HG03432 (cell line): ENCODE data around the gene ZNF443.
"Not testable (repeated sequence)": the region's sequence is repeated elsewhere in the genome, so short reads cannot be mapped to it uniquely, and the experiment has no call there.

Experiments
- ATAC-seq: cut with Tn5 transposase; IDR thresholded peaks from one replicate; pipeline ENCODE4 v1.9.1; 2021; ENCODE audit warnings: mild to moderate bottlenecking, moderate library complexity; ENCODE audit not compliant: unreplicated experiment

The ZNF443 gene

GRCh38 chr19:12425236-12425887 lies 15.5 kb downstream of the ZNF443 start:
- no peak for ATAC-seq

DNA sequence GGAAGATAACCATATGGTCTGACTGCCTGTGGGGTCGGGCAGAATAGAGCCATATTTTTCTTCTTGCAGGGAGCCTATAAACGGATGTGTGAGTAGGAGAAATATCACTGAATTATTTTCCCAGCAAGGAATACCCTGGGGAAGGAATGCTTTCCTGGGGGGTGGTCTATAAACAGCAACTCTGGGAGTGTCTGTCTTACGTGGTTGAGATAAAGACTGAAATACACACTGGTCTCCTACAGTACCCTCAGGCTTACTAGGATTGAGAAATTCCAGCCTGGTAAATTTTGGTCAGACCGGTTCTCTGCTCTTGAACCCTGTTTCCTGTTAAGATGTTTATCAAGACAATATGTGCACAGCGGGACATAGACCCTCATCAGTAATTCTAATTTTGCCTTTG lies 23.5 kb downstream of the ZNF443 start:
- not testable (repeated sequence) for ATAC-seq

GRCh38 chr19:12411893-12412292 lies 28.9 kb downstream of the ZNF443 start:
- no peak for ATAC-seq

DNA sequence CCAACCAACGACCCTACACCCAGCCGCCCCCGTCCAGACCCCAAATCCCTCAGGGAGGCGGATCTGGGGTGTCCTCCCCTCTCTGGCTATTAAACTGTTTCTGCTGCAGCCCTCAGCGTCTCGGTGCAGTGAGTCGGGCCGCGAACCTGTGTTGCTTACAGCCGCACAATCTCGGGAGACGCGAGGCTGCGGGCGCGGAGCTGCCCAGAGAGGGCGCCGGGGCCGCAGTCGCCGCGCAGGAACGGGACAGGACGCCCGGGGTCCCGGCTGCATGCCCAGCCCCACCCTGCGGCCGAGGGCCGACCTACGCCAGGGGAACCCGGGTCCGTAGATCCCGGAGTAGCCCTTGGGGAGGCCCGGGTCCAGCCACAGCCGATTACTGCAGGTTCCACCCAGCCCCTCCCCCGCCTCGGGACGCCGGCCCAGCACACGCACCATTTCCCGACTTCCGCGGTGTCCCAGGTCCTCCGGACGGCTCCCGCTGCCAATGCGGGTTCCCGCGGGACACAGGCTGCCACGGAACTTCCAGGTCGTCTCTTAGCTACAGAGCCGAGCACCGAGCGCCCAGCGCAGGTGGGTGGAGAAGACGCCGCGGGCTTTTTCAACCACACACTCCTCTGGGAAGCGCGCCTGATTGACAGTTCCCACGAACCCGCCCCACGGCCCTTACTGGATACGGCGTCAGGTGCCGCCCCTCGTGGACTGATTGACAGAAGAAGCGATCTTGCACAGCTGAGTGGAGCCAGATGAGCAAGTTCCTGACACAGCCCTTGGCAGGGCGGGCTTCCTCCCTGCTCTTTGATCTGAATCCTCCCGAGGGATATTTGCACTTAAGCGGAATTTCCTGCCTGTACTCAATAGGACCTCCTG lies 40.0 kb downstream of the ZNF443 start, which contains the start of gene ZNF799:
Gene ZNF799 (minus strand): TSS at position 639 of the 870 bp plus-strand sequence. CDS start 201 bp downstream, at position 438.
- peak; percentile 88 for ATAC-seq

GRCh38 chr19:12399901-12400632 lies 40.8 kb downstream of the ZNF443 start:
- peak; percentile 41 for ATAC-seq

GRCh38 chr19:12391148-12391547 lies 49.7 kb downstream of the ZNF443 start:
- ATAC-seq, result not testable (repeated sequence)

GRCh38 chr19:12386365-12386764 lies 54.5 kb downstream of the ZNF443 start:
- not testable (repeated sequence) for ATAC-seq

GRCh38 chr19:12380444-12380737 lies 60.4 kb downstream of the ZNF443 start:
- ATAC-seq, result no peak

DNA sequence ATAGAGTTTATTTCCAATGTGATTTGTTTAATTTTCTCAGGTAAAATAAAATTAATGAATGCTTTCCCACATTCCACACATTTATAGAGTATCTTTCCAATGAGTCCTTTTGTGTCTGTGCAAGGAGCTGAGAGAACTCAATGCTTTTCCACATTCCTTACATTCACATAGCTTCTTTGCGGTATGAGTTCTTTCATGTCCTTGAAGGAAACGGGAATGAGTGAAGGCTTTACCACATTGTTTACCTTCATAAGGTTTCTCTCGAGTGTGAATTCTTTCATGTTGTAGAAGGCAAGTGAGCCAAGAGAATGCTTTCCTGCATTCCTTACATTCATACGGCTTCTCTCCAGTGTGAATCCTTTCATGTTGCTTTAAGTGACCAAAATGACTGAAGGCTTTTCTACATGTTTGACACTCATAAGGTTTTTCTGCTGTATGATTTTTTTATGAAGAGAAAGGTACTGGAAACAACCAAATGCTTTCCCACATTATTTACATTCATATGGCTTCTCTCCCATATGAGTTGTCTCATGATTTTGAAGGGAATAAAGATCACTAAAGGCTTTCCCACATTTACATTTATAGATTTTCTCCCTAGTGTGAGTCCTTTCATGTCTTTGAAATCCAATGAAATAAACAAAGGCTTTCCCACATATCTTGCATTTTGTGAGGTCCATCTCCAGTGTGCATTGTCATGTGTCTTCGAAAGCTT lies 60.9 kb downstream of the ZNF443 start:
- no peak for ATAC-seq
